ENCODE measurements around the gene PPIG.
"Not testable (repeated sequence)": the region's sequence is repeated elsewhere in the genome, so short reads cannot be mapped to it uniquely, and the experiment has no call there.

PPIG gene

DNA sequence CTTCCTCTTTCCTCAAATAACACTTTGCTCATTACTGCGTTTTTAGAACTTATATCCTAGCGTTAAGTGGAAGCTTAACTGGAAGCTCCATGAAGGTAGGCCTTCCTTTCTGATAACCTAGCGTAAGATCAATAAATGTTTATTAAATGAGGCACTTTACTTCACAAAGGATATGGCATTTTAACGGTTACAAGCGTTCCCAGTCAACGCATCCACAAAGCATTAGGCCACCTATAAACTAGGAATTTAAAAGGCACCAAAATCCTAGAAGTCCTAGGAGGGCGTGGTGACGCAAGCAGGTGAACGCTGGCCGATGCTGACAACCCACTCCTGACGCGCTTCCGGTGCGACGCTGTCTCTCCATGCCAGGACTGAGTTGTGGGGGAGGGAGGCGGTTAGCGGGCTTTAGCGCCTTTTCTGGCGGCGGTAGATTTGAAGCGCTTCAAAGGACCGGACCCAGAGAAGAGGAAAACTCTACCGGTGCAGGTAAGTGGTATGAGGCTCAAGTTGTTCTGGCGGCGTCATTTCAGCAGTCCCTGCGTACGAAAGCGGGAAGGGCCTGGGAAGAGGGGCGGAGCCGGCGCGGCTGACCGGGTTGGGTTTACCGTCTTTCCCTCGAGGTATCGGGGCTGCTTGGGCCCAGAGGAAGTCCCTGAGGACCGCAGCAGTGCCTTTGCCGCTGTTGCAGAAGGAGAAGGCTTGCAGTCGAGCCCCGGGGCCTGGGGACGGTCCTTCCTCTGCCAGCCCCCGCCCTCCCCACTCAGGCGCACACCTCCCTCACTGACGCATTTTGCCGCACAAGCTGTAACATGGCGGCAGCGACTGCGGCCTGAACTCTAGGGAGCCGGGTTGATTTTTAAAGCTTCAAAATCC is at the start of gene PPIG:
Gene PPIG (plus strand): TSS at position 347 of the 873 bp plus-strand sequence. CDS start 19,691 bp downstream, outside the sequence.
- TF ChIP-seq, protein P1, sequence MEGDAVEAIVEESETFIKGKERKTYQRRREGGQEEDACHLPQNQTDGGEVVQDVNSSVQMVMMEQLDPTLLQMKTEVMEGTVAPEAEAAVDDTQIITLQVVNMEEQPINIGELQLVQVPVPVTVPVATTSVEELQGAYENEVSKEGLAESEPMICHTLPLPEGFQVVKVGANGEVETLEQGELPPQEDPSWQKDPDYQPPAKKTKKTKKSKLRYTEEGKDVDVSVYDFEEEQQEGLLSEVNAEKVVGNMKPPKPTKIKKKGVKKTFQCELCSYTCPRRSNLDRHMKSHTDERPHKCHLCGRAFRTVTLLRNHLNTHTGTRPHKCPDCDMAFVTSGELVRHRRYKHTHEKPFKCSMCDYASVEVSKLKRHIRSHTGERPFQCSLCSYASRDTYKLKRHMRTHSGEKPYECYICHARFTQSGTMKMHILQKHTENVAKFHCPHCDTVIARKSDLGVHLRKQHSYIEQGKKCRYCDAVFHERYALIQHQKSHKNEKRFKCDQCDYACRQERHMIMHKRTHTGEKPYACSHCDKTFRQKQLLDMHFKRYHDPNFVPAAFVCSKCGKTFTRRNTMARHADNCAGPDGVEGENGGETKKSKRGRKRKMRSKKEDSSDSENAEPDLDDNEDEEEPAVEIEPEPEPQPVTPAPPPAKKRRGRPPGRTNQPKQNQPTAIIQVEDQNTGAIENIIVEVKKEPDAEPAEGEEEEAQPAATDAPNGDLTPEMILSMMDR (IDR thresholded peaks at IDR 0.05; ENCODE audit: low read depth, low read length): no peak
- peak within 1 kb of the TSS; percentile 96 to 98 for H3K4me3 ChIP-seq (replicated peaks in 1 of 2; ENCODE audit: low read depth in 2 of 2, low read length in 2 of 2)
- peak; percentile 92 to 93 for DNase-seq (ENCODE audit: low read depth in 2 of 2)

GRCh38 chr2:169539460-169539859 is 44.7 kb upstream of the PPIG start:
- H3K4me3 ChIP-seq (replicated peaks in 1 of 2; ENCODE audit: low read depth in 2 of 2, low read length in 2 of 2); DNase-seq (ENCODE audit: low read depth in 2 of 2): not testable (repeated sequence)

DNA sequence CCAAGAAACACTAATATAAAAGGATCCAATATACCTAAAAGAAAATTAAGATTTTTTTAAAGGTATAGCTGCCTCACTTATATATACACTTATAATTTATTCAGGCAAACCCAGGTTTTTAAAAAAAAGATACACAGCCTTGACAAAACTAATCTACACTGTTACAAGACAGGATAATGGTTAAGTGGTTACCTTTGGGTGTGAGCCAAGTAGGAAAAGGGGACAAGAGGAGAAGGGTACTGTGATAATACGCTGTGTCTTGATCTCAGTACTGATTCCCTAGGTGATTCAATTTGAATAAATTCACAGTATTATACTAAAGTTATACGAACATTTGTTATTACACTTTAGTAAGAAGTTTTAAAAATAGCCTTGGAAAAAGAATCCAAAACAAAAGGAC is 44.0 kb upstream of the PPIG start:
- H3K4me3 ChIP-seq (replicated peaks in 1 of 2; ENCODE audit: low read depth in 2 of 2, low read length in 2 of 2): no peak overlapping the region
- TF ChIP-seq, protein P1 (IDR thresholded peaks at IDR 0.05; ENCODE audit: low read depth, low read length): no peak
- no peak for DNase-seq (ENCODE audit: low read depth in 2 of 2)

DNA sequence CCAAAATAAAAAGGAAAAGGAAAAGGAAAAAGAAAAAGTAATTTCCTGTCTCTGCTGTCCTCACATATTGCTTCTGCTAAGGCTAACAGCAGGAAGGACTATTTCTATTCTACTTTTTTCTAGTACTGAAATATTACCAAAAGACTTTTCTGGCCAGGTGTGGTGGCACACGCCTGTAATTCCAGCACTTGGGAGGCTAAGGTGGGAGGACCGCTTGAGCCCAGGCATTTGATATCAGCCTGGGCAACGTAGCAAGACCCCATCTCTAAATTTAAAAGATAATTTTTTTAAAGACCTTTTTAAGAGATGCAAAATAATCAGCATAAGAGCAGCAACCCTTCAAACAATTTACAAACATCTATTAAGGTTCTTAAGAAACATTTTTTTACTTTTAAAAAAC is 41.7 kb upstream of the PPIG start:
- no peak overlapping the region for H3K4me3 ChIP-seq (replicated peaks in 1 of 2; ENCODE audit: low read depth in 2 of 2, low read length in 2 of 2)
- no peak for DNase-seq (ENCODE audit: low read depth in 2 of 2)
- TF ChIP-seq, protein P1 (IDR thresholded peaks at IDR 0.05; ENCODE audit: low read depth, low read length): no peak

- DNase-seq (ENCODE audit: low read depth in 2 of 2): no peak
- no peak overlapping the region for H3K4me3 ChIP-seq (replicated peaks in 1 of 2; ENCODE audit: low read depth in 2 of 2, low read length in 2 of 2)
- TF ChIP-seq, protein P1 (IDR thresholded peaks at IDR 0.05; ENCODE audit: low read depth, low read length): no peak
Measured at GRCh38 chr2:169546756-169547155, 37.4 kb upstream of the PPIG start.

GRCh38 chr2:169561364-169561763 is 22.8 kb upstream of the PPIG start:
- TF ChIP-seq, protein P1 (IDR thresholded peaks at IDR 0.05; ENCODE audit: low read depth, low read length): no peak
- H3K4me3 ChIP-seq (replicated peaks in 1 of 2; ENCODE audit: low read depth in 2 of 2, low read length in 2 of 2): no peak overlapping the region
- no peak for DNase-seq (ENCODE audit: low read depth in 2 of 2)

DNA sequence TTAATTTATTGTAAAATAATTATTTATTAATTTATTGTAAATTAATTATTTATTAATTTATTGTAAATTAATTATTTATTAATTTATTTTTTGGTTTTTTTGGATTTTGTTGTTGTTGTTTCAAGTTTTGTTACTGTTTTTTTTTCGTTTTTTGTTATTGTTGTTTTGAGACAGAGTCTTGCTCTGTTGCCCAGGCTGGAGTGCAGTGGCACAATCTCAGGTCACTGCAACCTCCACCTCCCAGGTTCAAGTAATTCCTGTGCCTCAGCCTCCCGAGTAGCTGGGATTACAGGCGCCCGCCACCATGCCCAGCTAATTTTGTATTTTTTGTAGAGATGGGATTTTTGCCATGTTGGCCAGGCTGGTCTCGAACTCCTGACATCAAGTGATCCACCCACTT is 22.1 kb upstream of the PPIG start:
- not testable (repeated sequence) for DNase-seq (ENCODE audit: low read depth in 2 of 2); H3K4me3 ChIP-seq (replicated peaks in 1 of 2; ENCODE audit: low read depth in 2 of 2, low read length in 2 of 2)

DNA sequence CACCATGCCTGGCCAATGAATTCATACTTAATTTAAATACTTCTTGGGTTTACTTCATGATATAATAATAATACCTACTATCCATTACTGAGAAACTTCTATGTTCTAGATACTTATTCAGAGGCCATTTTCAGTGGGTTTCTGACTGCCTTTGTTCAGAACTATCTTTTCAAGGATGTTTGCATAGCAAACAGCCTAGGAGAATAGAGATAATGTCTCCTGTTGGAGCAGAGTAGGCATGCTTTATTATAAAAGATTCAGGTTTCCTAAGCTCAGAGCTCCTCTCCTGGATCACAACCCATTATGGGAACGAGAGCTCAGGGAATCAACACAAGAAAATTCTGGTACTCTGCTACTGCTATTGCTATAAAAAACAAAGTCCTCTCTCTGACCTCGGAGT is 21.6 kb upstream of the PPIG start:
- TF ChIP-seq, protein P1 (IDR thresholded peaks at IDR 0.05; ENCODE audit: low read depth, low read length): no peak
- no peak for DNase-seq (ENCODE audit: low read depth in 2 of 2)
- H3K4me3 ChIP-seq (replicated peaks in 1 of 2; ENCODE audit: low read depth in 2 of 2, low read length in 2 of 2): no peak overlapping the region
